HepG2 (cell line): ENCODE data around the gene TAOK3. TPM values are rescaled to one million over a fixed set of nuclear protein-coding genes. Genes with fewer than 3 reads are reported as not detected.
A peak's percentile ranks its signal among the peaks of the same experiment; 100 is the strongest.

ENCODE experiments used
- EP300 ChIP-seq, 3 experiments: sonication (generic) in 1 of 3; formaldehyde crosslinking in 1 of 3; IDR thresholded peaks; 2 replicates each; pipeline versions ENCODE4 v1.5.1 to v1.6.1; 2011 to 2020; ENCODE audit warnings: low read depth in 2 of 3, low read length in 2 of 3, borderline replicate concordance in 1 of 3, improper control_type of control experiment in 1 of 3, mild to moderate bottlenecking in 1 of 3, missing genetic modification reagents in 1 of 3, moderate library complexity in 1 of 3
- FLYWCH1 ChIP-seq: sonication (generic); formaldehyde crosslinking; IDR thresholded peaks from 2 replicates; pipeline ENCODE4 v1.8.1; 2023; ENCODE audit warnings: mild to moderate bottlenecking, missing genetic modification reagents
- MAZ ChIP-seq, 2 experiments: sonication (generic) in 1 of 2; formaldehyde crosslinking in 1 of 2; IDR thresholded peaks; 2 replicates each; pipeline versions ENCODE4 v1.5.0 to v1.6.1; 2012 to 2020; ENCODE audit warnings: low read depth in 2 of 2, mild to moderate bottlenecking in 2 of 2, borderline replicate concordance in 1 of 2, improper control_type of control experiment in 1 of 2, low read length in 1 of 2, missing genetic modification reagents in 1 of 2, moderate library complexity in 1 of 2
- RAD51 ChIP-seq: fragments of 450-650 bp; IDR thresholded peaks from 2 replicates; pipeline ENCODE4 v1.6.1; 2016; ENCODE audit warnings: borderline replicate concordance
- SALL1 ChIP-seq: sonication (generic); formaldehyde crosslinking; IDR thresholded peaks from 2 replicates; pipeline ENCODE4 v1.8.0; 2022; ENCODE audit warnings: mild to moderate bottlenecking, missing genetic modification reagents
- TOPORS ChIP-seq: sonication (generic); formaldehyde crosslinking; IDR thresholded peaks from 2 replicates; pipeline ENCODE4 v1.8.0; 2023; ENCODE audit warnings: mild to moderate bottlenecking, missing genetic modification reagents
- ZNF253 ChIP-seq: sonication (generic); formaldehyde crosslinking; IDR thresholded peaks from 2 replicates; pipeline ENCODE4 v1.8.0; 2022; ENCODE audit warnings: mild to moderate bottlenecking, missing genetic modification reagents, borderline replicate concordance
- polyA plus RNA-seq, 8 experiments: library from polyadenylated mRNA; depleted of rRNA in 3 of 8; stranded (reverse) in 7 of 8; unstranded in 1 of 8; fragments of >200 nt; fragmentation: Illumina TruSeq in 4 of 8; extraction: Trizol in 4 of 8; gene quantifications; 2 replicates each; pipeline versions ENCODE4 v1.2.1 to v1.2.3, GENCODE V29; 2011 to 2016; ENCODE audit warnings: low read depth in 4 of 8, missing spikeins in 1 of 8, mixed read lengths in 1 of 8; ENCODE audit not compliant: insufficient read depth in 1 of 8
- total RNA-seq, 5 experiments: library from RNA; depleted of rRNA; stranded (reverse); fragments of >200 nt; fragmentation: Illumina TruSeq; extraction: Trizol; gene quantifications; 2 replicates each; pipeline ENCODE4 v1.2.3, GENCODE V29; 2016; ENCODE audit warnings: low read depth in 1 of 5
- TF ChIP-seq, protein P1 (sequence below): sonication (generic); formaldehyde crosslinking; IDR thresholded peaks from 2 replicates; pipeline ENCODE4 v1.4.0; 2020; ENCODE audit warnings: mild to moderate bottlenecking, missing genetic modification reagents
- TF ChIP-seq, protein P2 (sequence below): sonication (generic); formaldehyde crosslinking; IDR thresholded peaks from 2 replicates; pipeline ENCODE4 v1.8.1; 2023; ENCODE audit warnings: mild to moderate bottlenecking, missing genetic modification reagents
- TF ChIP-seq, protein P3 (sequence below): sonication (generic); formaldehyde crosslinking; conservative IDR thresholded peaks from 2 replicates; pipeline ENCODE4 v1.8.0; 2022; ENCODE audit warnings: missing genetic modification reagents
- TF ChIP-seq, protein P4 (sequence below): sonication (generic); formaldehyde crosslinking; IDR thresholded peaks from 2 replicates; pipeline ENCODE4 v1.8.0; 2022; ENCODE audit warnings: missing genetic modification reagents, mild to moderate bottlenecking, moderate library complexity, borderline replicate concordance

The TAOK3 gene
- total and polyA plus RNA-seq, 2 of the 13 experiments (the other 11 are each of a cell fraction or from before 2014, with no cell fraction given): 10.4 to 12.3 TPM

DNA sequence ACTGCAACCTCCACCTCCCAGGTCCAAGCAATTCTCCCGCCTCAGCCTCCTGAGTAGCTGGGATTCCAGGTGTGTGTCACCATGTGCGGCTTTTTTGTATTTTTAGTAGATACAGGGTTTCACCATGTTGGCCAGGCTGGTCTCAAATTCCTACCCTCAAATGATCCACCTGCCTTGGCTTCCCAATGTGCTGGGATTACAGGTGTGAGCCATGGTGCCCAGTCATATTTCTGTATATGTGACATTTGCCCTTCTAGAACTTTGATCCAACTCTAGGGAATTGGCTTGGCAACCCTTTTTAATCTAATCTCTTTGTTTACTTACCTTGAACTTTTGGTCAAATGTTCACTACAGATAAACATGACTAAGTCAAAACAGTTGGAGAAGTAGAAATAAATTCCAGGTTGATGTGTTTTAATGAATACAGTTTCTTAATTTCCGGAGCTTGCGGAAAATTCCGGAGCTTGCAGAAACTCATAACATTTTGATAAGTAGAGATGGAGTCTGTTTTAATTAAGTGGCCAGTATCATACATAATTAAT, 248.3 kb downstream of the TAOK3 start (continued):
- TF ChIP-seq, protein P1, sequence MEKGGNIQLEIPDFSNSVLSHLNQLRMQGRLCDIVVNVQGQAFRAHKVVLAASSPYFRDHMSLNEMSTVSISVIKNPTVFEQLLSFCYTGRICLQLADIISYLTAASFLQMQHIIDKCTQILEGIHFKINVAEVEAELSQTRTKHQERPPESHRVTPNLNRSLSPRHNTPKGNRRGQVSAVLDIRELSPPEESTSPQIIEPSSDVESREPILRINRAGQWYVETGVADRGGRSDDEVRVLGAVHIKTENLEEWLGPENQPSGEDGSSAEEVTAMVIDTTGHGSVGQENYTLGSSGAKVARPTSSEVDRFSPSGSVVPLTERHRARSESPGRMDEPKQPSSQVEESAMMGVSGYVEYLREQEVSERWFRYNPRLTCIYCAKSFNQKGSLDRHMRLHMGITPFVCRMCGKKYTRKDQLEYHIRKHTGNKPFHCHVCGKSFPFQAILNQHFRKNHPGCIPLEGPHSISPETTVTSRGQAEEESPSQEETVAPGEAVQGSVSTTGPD (CRISPR knock-in tag): no peak
- TF ChIP-seq ZNF253 (CRISPR knock-in tag): no peak
- no peak for TF ChIP-seq TOPORS (CRISPR knock-in tag)
- TF ChIP-seq, protein P2, sequence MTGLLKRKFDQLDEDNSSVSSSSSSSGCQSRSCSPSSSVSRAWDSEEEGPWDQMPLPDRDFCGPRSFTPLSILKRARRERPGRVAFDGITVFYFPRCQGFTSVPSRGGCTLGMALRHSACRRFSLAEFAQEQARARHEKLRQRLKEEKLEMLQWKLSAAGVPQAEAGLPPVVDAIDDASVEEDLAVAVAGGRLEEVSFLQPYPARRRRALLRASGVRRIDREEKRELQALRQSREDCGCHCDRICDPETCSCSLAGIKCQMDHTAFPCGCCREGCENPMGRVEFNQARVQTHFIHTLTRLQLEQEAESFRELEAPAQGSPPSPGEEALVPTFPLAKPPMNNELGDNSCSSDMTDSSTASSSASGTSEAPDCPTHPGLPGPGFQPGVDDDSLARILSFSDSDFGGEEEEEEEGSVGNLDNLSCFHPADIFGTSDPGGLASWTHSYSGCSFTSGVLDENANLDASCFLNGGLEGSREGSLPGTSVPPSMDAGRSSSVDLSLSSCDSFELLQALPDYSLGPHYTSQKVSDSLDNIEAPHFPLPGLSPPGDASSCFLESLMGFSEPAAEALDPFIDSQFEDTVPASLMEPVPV (CRISPR knock-in tag): no peak
- no peak for TF ChIP-seq RAD51
- TF ChIP-seq, protein P3, sequence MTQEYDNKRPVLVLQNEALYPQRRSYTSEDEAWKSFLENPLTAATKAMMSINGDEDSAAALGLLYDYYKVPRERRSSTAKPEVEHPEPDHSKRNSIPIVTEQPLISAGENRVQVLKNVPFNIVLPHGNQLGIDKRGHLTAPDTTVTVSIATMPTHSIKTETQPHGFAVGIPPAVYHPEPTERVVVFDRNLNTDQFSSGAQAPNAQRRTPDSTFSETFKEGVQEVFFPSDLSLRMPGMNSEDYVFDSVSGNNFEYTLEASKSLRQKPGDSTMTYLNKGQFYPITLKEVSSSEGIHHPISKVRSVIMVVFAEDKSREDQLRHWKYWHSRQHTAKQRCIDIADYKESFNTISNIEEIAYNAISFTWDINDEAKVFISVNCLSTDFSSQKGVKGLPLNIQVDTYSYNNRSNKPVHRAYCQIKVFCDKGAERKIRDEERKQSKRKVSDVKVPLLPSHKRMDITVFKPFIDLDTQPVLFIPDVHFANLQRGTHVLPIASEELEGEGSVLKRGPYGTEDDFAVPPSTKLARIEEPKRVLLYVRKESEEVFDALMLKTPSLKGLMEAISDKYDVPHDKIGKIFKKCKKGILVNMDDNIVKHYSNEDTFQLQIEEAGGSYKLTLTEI: no peak
- peak; percentile 74 for TF ChIP-seq SALL1 (CRISPR knock-in tag)
- TF ChIP-seq FLYWCH1 (CRISPR knock-in tag): no peak
- no peak for TF ChIP-seq MAZ (IDR thresholded peaks at IDR 0.05; ENCODE audit: borderline replicate concordance, low read depth, low read length)
- no peak for TF ChIP-seq MAZ (CRISPR knock-in tag; IDR thresholded peaks at IDR 0.05; ENCODE audit: low read depth)
- TF ChIP-seq EP300 (IDR thresholded peaks at IDR 0.05; ENCODE audit: low read depth in 2 of 2, low read length in 2 of 2): peak in 1 of 2 experiments; percentile 92; a peak in 2 of 4 replicates
- TF ChIP-seq EP300 (CRISPR knock-in tag; IDR thresholded peaks at IDR 0.05; ENCODE audit: borderline replicate concordance): peak; percentile 33; the same call in 1 of the 2 replicates
- TF ChIP-seq, protein P4, sequence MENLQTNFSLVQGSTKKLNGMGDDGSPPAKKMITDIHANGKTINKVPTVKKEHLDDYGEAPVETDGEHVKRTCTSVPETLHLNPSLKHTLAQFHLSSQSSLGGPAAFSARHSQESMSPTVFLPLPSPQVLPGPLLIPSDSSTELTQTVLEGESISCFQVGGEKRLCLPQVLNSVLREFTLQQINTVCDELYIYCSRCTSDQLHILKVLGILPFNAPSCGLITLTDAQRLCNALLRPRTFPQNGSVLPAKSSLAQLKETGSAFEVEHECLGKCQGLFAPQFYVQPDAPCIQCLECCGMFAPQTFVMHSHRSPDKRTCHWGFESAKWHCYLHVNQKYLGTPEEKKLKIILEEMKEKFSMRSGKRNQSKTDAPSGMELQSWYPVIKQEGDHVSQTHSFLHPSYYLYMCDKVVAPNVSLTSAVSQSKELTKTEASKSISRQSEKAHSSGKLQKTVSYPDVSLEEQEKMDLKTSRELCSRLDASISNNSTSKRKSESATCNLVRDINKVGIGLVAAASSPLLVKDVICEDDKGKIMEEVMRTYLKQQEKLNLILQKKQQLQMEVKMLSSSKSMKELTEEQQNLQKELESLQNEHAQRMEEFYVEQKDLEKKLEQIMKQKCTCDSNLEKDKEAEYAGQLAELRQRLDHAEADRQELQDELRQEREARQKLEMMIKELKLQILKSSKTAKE (CRISPR knock-in tag): 0 out of 2 replicates have a peak, but pooled peaks have one; percentile 48
